EH (cell line): ENCODE data around the gene FCHSD2.
A peak's percentile ranks its signal among the peaks of the same experiment; 100 is the strongest.
"Not testable (repeated sequence)": the region's sequence is repeated elsewhere in the genome, so short reads cannot be mapped to it uniquely, and the experiment has no call there.

ENCODE experiments used
- DNase-seq: peaks from one replicate; pipeline ENCODE4 v3.0.0-alpha.2; 2015; ENCODE audit warnings: low read depth

FCHSD2 gene

DNA sequence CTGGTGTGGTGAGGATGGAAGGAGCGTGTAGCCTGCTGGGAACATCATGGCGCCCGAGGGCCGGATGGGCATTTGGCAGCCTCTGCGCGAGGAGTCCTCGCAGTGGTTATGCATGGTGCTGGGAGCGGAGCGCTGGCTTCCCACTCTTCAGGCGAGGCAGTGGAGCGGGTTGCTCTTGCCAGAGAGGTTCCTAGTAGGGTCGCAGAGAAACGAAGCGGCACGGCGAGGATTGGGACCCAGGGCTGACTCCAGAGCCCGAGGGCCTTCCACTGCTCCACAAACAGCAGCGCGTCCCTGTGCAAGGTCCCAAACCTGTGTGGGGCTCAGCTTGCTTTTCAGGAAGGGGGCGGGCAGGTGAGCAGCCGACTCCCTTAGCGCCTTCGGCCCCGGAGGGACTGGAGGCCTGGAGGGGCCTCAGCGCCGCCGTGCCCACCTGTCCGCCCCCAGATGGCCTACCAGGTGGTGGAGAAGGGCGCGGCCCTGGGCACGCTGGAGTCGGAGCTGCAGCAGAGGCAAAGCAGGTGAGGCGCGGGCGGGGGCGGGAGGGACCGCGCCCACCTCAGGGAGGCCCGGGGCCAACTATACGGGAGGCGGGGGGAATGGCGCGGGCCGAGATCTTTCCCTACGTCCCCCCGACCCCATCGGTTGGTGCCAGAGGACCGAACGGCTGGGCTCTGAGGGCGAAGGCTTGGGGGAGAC is 320.7 kb downstream of the FCHSD2 start:
- DNase-seq: no peak

DNA sequence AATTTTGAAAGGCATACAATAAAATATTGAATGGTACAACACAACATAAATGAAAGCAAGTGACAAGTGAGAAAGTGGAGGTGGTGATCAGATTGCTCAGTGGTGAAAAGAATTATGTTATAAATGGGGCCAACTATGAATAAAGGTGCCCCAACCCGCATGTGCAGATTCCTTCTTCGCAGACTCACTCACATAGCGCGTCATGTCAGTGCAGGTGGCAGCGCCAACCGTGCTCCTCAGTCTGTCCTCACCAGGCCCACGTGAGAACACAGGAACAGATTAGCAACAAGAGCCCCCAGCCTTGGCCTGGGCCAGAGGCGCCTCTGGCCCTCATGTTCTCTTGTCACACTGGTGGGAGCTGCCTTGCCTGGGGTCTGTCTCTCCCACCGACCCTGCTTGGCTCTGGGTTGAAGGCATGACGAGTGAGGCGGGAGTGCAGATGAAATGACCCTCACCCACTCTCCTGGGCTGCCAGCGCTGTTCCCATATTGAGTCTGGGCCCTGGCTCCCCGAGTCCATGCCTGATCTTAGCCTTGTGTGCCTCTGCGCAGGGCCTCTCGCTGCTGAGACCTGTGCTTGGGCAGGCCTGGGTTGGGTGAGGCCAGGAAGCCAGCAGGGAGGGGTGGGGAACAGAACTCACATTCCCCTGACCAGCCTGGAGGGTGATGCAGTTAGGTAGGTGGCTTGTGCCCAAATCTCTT is 321.5 kb downstream of the FCHSD2 start:
- no peak for DNase-seq

DNA sequence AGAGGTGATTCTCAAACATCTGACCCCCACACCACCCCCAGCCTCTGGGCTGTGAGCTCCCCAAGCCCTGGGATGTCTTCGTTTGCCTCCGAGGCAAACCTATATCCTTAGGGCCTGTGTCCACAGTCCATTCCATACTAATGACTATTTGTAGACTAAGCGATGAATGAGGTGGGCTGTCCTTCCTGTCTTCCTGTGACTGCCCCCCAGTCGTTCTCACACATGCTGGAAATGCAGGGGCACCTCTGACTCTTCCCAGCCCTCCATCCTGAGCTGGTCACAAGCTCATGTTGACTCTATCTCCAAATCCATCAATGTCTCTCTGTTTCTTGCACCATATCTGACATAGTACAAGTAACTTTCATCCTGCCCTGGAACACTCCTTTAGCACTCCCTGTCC is 323.1 kb downstream of the FCHSD2 start:
- no peak for DNase-seq

DNA sequence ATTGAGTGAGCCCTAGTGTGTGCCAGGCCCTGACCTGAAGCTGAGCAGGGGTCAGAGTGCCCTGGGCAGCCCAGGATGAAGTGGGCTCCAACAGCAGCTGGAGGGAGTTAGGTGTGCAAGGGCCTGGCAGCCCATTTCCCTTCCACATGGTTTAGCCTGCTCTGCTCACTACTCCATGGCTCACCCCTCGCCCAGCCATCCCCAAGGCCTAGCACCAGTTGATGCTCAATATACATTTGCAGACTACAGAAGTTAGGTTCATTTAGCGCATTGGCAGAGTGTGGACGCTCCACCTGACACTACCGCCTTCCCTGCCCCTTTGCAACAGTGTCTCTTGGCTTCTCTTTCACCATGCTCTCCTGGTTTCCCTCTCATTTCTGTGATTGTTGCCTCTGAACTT is 324.2 kb downstream of the FCHSD2 start:
- no peak for DNase-seq

DNA sequence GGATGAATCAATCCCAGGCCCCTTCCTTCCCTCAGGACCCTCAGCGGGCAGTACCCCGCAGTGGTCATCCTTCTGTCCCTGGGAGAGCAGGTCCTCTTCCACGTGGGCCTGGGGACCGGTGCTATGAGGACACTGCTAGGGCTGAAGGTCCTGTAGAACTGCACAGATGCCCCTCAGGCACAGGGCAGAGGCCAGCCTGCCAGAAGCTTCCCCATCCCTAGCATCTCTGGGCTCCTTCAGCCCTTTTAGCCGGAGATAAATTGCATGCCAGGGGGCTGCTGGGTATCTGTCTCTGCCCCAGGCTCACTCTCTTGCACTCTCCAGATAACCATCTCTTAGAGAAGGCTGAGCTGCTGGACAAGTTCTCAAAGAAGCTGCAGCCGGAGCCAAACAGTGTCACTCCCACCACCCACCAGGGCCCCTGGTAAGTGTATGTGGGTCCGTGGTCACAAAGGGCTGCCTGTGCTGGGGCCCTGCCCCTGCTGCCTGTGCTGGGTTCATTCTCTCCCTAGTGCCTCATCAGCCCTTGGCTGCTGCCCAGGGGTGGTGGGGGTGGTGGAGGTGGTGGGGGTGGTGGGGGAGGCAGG is 325.6 kb downstream of the FCHSD2 start:
- peak; percentile 32 for DNase-seq

DNA sequence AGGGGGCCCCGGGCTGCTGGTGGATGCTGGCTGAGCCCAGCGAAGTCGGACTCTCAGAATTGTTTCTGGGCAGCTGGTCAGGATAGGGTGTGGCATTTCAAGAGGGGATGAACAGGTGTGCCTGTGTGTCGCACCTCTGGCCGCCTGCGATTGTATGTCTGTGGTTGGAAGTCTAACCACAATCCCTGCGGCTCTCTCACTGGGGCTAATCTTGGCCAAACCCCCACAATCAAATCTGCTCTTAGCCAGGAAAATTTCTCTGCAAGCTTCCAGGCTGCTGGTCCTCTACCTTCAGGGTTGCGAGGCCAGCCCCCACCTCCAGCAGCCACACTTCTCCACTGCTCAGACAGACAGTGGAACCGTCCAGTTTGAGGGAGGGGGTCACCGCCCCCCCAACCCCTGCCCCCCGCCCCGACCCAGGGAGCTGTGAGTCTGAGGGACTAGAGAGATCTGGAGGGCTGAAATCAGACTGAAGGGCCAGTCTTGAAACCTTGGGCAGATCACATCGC is 327.0 kb downstream of the FCHSD2 start:
- no peak for DNase-seq

DNA sequence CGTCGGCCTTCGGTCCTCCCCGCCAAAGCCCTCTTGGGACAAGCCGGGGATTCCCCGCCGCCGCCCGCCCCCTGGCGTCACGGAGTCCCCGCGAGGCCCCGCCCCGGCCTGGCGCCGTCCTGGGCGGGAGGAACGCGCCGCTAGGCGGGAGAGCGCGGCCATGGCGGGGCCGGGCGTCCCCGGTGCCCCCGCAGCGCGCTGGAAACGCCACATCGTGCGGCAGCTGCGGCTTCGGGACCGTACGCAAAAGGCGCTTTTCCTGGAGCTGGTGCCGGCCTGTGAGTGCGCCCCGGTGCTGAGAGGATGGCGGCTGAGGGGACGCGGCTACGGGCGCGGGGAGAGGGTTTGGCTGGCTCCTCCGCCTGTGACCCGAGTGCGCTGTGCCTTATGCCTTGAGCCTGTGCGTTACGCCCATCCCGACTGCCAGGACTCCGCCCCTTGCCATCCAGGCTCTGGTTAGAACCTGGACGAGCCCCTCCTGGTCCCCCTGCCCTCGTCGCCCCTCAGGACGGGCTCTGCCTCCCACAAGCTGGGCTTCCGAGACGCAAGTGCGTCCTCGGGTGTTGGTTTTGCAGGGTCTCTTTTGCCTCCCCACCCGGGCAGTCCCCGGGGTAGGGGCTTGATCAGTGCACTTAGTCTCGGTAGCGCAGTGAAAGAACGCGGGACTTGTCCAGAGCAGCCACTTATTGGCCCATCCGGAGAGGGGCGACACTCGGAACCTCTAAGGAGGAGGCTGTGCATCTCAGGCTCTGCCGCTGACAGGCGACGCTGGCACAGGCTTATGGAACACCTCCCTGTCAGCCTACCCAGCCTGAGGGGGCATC is 327.6 kb downstream of the FCHSD2 start, which contains the start of gene ATG16L2:
Gene ATG16L2 (plus strand): TSS at position 126 of the 824 bp plus-strand sequence. CDS start 35 bp downstream, at position 161.
- peak; percentile 85 for DNase-seq

DNA sequence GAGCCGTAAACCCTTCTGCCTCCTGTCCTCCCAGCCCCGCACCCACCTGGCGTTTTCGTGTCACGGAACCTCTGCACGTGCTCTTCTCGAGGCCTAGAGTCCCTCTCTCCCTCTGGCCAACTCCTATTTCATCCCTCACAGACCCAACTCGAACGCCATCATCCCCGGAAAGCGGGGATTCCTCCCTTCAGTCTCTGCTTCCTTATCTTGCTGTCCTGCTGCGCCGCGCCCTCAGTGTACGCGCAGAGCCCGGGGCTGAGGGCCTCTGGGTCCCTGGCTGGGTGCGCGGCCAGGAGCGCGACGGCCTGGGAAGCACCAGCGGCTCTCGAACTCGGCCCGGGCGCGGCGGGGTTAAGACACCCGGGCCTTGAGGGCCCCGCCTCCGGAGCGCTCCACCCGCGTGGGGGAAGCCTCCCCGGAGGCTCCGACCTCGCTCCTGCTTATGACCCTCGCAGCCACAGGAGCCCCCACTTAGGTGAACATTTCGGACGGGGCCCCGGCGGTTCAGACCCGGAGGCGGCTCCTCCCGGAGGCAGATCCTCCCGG is 328.3 kb downstream of the FCHSD2 start:
- DNase-seq: peak; percentile 85

DNA sequence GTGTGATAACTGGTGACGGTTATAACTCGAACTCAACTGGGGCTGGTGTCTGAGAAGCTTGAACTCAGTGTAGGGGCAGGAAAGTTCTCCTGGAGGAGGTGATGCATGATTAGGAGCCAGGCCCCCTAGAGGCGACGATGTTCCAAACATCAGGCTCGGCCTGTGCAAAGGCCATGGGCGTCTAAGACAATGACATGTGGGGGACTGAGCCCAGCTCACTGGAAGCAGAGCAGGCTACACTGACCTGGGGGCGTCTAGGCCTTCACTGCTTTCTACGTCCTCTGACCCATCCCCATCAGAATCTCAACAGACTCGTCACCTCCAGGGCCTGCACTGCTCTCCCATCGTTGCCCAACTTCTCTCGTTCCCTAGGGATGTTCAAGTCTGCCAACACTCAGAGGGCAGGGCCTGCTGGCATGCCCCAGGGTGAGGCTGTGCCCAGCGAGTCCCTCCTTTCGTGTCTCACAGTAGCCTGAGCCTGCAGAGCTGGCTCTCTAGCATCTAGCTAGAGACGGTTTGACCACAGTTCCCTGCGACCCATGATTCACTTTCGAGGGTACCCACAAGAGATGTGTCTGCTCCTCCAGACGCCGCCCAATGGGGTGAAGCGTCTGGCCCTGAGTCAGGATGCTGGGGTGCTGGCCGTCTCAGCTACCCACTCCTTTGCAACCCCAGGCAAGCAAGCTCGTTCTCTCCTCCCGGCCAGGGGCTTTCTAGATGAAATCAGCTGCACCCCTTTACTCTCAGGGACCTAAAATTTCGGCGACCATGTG is 329.0 kb downstream of the FCHSD2 start:
- peak; percentile 71 for DNase-seq

DNA sequence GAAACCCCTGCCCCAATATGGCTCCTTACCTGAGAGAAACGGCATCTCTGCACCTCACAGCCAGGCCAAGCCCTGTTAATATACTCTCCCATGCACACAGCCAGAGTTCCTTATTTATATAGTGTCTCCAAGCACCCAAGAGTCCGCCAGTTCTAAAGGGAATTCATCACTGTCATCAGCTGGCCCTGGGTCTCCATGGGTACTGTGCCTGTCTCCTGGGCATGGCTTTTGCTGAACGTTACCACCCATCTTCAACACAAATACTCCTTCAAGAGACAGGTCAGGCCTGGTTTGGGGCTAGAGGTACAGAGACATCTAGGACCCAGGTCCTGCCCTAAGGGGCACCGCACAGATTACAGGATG is 329.5 kb downstream of the FCHSD2 start:
- DNase-seq: no peak

DNA sequence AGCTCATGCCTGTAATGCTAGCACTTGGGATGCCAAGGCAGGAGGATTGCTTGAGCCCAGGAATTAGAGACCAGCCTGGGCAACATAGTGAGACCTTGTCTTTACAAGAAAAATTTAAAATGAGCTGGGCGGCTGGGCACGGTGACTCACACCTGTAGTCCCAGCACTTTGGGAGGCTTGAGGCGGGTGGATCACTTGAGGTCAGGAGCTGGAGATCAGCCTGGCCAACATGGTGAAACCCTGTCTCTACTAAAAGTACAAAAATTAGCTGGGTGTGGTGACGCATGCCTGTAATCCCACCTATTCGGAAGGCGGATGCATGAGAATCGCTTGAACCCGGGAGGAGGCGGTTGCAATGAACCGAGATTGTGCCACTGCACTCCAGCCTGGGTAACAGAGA is 330.4 kb downstream of the FCHSD2 start:
- not testable (repeated sequence) for DNase-seq

DNA sequence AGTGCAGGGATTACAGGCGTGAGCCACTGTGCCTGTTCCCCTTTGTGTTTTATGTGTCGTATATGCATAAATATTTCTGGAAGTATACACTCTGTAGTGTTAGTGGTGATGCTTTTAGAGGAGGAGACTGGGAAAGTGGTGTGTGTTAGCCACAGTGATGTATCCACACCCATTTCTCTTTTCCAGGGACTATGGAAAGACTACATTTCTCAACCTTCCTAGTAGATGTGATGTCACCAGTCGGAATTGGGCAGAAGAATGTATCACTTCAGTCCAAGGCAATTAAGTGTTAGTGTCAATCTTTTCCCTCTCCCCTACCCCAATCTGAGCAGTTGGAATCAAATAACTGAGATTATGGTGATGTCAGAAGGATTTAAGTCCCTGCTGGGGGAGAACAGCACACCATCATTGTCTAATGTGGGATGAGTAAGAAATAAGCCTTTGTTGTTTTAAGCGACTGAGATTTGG is 333.8 kb downstream of the FCHSD2 start:
- DNase-seq: peak; percentile 45

DNA sequence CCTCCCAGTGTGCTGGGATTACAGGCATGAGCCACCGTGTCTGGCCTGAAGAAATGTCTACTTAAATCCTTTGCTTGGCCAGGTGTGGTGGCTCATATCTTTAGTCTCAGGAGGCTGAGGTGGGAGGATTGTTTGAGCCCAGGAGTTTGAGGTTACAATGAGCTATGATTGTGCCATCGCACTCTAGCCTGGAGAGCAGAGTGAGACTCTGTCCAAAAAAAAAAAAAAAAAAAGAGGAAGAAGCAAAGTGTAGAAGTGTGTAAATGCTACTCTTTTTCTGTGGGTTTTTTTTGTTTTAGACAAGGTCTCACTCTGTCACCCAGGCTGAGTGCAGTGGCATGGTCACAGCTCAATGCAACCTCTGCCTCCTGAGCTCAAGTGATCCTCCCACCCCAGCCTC is 334.3 kb downstream of the FCHSD2 start:
- DNase-seq: no peak

DNA sequence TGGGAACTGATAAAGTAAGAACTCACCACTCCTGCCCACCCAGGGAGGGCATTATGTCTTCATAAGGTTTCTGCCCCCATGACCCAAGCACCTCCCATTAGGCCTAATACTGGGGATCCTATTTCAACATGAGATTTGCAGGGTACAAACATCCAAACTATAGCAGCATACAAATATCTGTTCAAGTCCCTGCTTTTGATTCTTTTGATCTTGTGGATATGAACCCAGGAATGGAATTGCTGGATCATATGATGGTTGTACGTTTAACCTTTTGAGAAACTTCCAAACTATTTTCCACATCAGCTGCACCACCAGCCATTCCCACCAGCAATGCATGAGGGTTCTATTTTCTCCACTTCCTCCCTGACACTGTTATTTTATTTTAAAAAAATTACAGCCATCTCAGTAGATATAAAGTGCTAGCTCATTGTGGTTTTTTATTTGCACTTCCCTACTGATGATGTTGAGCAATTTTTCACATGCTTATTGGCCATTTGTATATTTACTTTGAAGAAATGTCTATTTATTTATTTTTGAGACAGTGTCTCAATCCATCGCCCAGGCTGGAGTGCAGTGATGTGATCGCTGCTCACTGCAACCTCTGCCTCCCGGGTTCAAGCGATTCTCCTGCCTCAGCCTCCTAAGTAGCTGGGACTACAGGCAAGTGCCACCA is 335.0 kb downstream of the FCHSD2 start:
- peak; percentile 77 for DNase-seq

DNA sequence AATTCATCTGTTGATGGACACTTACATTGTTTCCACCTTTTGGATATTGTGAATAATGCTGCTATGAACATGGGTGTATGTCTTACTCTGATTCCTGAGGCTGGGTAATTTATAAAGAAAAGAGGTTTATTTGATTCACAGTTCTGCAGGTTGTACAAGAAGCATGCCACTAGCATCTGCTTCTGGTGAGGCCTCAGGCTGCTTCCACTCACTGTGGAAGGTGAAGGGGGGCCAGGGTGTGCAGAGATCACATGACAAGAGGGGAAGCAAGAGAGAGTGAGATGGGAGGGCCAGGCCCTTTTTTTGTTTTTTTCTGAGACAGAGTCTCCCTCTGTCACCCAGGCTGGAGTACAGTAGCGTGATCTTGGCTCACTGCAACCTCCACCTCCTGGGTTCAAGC is 335.7 kb downstream of the FCHSD2 start:
- DNase-seq: not testable (repeated sequence)

DNA sequence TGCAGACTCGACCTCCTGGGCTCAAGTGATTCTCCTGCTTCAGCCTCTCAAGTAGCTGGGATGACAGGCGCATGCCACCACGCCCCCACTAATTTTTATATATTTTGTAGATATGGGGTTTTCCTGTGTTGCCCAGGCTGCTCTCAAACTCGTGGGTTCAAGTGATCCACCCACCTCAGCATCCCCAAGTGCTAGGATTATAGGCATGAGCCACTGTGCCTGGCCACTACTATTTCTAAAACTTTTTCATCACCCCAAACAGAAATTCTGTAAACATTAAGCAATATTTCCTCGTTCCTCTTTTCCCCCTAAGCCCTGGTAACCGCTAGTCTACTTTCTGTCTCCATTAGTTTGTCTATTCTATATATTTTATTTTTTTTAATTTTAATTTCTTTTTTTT is 336.9 kb downstream of the FCHSD2 start:
- no peak for DNase-seq

DNA sequence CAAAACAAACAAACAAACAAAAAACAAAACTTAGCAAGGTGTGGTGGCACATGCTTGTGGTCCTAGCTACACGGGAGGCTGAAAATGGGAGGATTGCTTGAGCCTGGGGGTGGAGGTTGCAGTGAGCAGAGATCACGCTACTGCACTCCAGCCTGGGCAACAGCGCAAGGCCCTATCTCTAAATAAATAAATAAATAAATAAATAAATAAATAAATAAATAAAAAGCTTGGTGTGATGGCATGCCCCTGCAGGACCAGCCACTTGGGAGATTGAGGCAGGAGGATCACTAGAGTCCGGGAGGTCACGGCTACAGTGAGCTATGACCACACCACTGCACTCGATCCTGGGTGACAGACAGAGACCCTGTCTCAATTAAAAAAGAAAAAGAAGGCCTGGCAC is 339.3 kb downstream of the FCHSD2 start:
- DNase-seq: no peak

DNA sequence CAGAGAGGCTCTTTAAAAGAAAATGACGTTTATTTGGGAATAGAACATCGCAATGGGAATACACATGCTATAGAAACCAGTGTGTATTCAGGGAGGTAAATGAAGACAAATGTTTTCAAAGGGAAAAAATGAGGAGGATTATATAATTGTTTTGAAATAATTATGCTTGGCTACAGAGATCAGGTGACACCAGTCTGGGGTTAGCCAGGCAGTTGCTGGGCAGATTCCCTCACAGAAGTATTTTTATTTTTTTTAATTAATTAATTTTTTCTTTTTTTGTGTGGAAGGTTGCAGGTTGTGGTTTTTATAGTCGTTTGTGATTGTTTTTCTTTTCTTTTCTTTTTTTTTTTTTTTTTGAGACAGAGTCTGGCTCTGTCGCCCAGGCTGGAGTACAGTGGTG is 342.7 kb downstream of the FCHSD2 start:
- DNase-seq: no peak

DNA sequence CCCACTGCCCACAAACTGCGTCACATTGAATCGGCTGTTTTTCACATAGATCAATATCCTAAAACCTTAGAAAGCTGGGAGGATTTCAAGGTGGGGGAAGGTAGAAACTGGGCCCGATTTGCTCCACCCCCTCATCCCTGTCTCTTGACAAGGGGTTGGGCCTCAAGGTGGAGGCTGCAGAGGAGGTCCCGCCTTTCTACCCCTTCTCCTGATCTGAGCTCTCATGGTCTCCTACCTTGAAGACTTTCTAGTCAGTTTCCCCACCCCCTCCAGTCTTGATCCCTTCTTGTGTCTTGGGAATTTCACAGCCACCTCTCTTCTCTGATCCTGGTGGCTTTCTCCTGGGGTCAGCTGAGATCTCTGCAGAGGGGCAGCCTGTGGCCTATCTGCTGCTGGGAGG is 343.8 kb downstream of the FCHSD2 start:
- no peak for DNase-seq
